Mesangial cell (primary cell): ENCODE data around the gene AHSP. TPM values are rescaled to one million over a fixed set of nuclear protein-coding genes. Genes with fewer than 3 reads are reported as not detected.

Experiments
- total RNA-seq: library from RNA; depleted of rRNA; stranded (reverse); fragments of >200 nt; gene quantifications from 2 replicates; pipeline ENCODE4 v1.2.3, GENCODE V29; 2015

The AHSP gene
- total RNA-seq: not detected in 2 replicates

GRCh38 chr16:31527734-31528274, at the start of gene AHSP:
AHSP (plus strand) TSS chr16:31527900; CDS start chr16:31528140, 240 bp downstream.

GRCh38 chr16:31483081-31483480, 44.6 kb upstream of the AHSP start, which contains the start of gene SLC5A2:
SLC5A2 (plus strand) TSS chr16:31483123; CDS start chr16:31483137, 14 bp downstream.

GRCh38 chr16:31507929-31508705, 19.6 kb upstream of the AHSP start, which contains the start of gene RUSF1:
RUSF1 (minus strand) TSS chr16:31508391; CDS start chr16:31508373, 18 bp downstream.

Other genes with a start within 250 kb of the AHSP start
- gene ITGAX, start 172.7 kb upstream of the AHSP start, total RNA-seq: under 0.01 TPM in 2 replicates
- not detected in 2 replicates for gene ITGAD, start 134.6 kb upstream of the AHSP start, total RNA-seq
- gene COX6A2, start 99.5 kb upstream of the AHSP start, total RNA-seq: not detected in 2 replicates
- 0.49 and 1.3 TPM in 2 replicates for gene ZNF843, start 85.1 kb upstream of the AHSP start, total RNA-seq
- gene ARMC5, start 68.4 kb upstream of the AHSP start, total RNA-seq: 10.3 and 11.8 TPM in 2 replicates
- 172 and 174 TPM in 2 replicates for gene TGFB1I1, start 55.7 kb upstream of the AHSP start, total RNA-seq
- 0.63 TPM in 1 of 2 replicates, not detected in the other for gene SLC5A2, start 44.8 kb upstream of the AHSP start, total RNA-seq
- 44.5 and 66.9 TPM in 2 replicates for gene RUSF1, start 19.5 kb upstream of the AHSP start, total RNA-seq